Activated CD8-positive, alpha-beta T cell treated with anti-CD3 and anti-CD28 coated beads for 36 hours (primary cell): ENCODE data around the gene C8A. TPM values are rescaled to one million over a fixed set of nuclear protein-coding genes. Genes with fewer than 3 reads are reported as not detected.

Source experiments
- ATAC-seq: fragments of 200-7000 bp; cut with Tn5 transposase; one replicate; pipeline ENCODE4 v1.10.0; 2021; ENCODE audit warnings: mild to moderate bottlenecking, moderate library complexity
- CTCF ChIA-PET: fragments of 350-600 bp; sonication (Branson Sonifier 250); formaldehyde crosslinking; loops from one replicate; lab custom pipeline; 2021; ENCODE audit warnings: antibody characterized with exemption; lab: Charles Lee
- POLR2A ChIA-PET: fragments of 350-600 bp; sonication (Branson Sonifier 250); formaldehyde crosslinking; loops from one replicate; lab custom pipeline; 2021; ENCODE audit warnings: antibody characterized with exemption; lab: Charles Lee
- DNase-seq: peaks from one replicate; pipeline ENCODE4 v3.0.0-alpha.2; 2020
- H3K27ac Mint-ChIP-seq: one replicate; pipeline ENCODE4 v1.8.0; 2021; ENCODE audit warnings: mild to moderate bottlenecking, mixed read lengths
- H3K27me3 Mint-ChIP-seq: one replicate; pipeline ENCODE4 v1.8.0; 2021; ENCODE audit warnings: mixed read lengths
- H3K36me3 Mint-ChIP-seq: one replicate; pipeline ENCODE4 v1.8.0; 2021; ENCODE audit warnings: low read depth, mixed read lengths
- H3K4me1 Mint-ChIP-seq: one replicate; pipeline ENCODE4 v1.8.0; 2021; ENCODE audit warnings: low read depth, mixed read lengths
- H3K4me3 Mint-ChIP-seq: one replicate; pipeline ENCODE4 v1.8.0; 2021; ENCODE audit warnings: mild to moderate bottlenecking, moderate library complexity, mixed read lengths
- H3K9me3 Mint-ChIP-seq: one replicate; pipeline ENCODE4 v1.8.0; 2021; ENCODE audit warnings: mixed read lengths
- intact Hi-C: fragments of 100-400 bp; cut with micrococcal nuclease; formaldehyde crosslinking; loops from one replicate; pipeline ENCODE4 v1.10.0; 2022
- total RNA-seq, 2 experiments: library from RNA; stranded (reverse); gene quantifications; one replicate each; pipeline ENCODE4 v1.2.3, GENCODE V29; 2021
- TF ChIP-seq, protein P1 (sequence below): fragments of 200-600 bp; IDR thresholded peaks from one replicate; pipeline ENCODE4 v1.8.0; 2022; ENCODE audit warnings: antibody characterized with exemption, mild to moderate bottlenecking

Gene C8A
- total RNA-seq, 2 experiments from 2014 or later, result not detected

DNA sequence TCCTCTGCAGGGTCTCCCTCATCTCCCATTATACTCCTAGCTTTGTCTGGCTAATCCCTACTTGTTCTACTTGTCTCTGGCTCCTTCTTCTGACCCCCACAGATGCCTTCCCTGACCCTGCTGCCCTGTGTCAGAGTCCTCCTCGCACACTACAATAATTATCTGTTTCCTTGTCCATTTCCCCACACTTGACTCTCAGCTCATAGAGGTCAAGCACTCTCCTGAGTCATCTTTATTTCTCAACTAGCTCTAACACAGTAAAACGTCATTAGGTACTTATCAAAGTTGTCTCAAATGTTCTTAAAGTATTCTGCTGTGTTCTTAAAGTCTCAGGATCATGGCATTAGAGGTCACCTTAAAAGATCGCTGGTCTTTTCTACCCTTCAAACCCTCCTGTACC, 47.1 kb downstream of the C8A start:
- Mint-ChIP-seq H3K9me3 (no peaks in the 10 kb centered on the region), H3K27me3 (peaks cover 7% of the 10 kb centered on the region), H3K4me1 (no peaks in the 10 kb centered on the region), H3K27ac (no peak overlapping the region), H3K4me3 (no peak overlapping the region), H3K36me3 (no peaks in the 10 kb centered on the region)
- ATAC-seq (no peak), DNase-seq (no peak)
- CTCF ChIA-PET, result no interaction called here
- intact Hi-C loops, result no loop called here
- POLR2A ChIA-PET, result no interaction called here
- TF ChIP-seq, protein P1, sequence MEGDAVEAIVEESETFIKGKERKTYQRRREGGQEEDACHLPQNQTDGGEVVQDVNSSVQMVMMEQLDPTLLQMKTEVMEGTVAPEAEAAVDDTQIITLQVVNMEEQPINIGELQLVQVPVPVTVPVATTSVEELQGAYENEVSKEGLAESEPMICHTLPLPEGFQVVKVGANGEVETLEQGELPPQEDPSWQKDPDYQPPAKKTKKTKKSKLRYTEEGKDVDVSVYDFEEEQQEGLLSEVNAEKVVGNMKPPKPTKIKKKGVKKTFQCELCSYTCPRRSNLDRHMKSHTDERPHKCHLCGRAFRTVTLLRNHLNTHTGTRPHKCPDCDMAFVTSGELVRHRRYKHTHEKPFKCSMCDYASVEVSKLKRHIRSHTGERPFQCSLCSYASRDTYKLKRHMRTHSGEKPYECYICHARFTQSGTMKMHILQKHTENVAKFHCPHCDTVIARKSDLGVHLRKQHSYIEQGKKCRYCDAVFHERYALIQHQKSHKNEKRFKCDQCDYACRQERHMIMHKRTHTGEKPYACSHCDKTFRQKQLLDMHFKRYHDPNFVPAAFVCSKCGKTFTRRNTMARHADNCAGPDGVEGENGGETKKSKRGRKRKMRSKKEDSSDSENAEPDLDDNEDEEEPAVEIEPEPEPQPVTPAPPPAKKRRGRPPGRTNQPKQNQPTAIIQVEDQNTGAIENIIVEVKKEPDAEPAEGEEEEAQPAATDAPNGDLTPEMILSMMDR, result no peak

DNA sequence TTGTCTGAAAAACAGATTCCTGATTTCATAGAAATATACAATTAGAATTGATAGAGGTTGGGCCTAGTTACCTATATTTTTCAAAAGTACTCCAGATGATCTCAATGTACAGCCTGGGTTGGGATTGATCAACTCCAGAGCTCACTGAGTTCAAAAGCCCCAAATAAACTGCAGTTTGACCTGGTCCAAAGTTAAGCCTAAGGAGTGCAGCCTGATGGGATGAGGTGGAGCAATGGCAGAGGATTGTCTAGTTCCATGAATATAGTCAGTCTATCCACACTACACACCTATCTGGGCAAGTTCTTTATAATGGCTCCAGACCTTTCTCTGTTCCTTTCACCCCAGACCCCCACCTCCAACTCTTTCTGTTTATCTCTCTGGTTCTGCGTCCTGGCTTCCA, 49.2 kb downstream of the C8A start:
- no peaks in the 10 kb centered on the region for H3K4me1 Mint-ChIP-seq
- no peaks in the 10 kb centered on the region for H3K36me3 Mint-ChIP-seq
- peaks cover 6% of the 10 kb centered on the region for H3K27me3 Mint-ChIP-seq
- DNase-seq (no peak), ATAC-seq (no peak)
- ChIA-PET CTCF (no interaction called here), POLR2A (no interaction called here)
- no peak overlapping the region for H3K4me3 Mint-ChIP-seq
- H3K9me3 Mint-ChIP-seq, result no peaks in the 10 kb centered on the region
- intact Hi-C loops, result no loop called here
- no peak overlapping the region for H3K27ac Mint-ChIP-seq
- TF ChIP-seq, protein P1, result no peak

DNA sequence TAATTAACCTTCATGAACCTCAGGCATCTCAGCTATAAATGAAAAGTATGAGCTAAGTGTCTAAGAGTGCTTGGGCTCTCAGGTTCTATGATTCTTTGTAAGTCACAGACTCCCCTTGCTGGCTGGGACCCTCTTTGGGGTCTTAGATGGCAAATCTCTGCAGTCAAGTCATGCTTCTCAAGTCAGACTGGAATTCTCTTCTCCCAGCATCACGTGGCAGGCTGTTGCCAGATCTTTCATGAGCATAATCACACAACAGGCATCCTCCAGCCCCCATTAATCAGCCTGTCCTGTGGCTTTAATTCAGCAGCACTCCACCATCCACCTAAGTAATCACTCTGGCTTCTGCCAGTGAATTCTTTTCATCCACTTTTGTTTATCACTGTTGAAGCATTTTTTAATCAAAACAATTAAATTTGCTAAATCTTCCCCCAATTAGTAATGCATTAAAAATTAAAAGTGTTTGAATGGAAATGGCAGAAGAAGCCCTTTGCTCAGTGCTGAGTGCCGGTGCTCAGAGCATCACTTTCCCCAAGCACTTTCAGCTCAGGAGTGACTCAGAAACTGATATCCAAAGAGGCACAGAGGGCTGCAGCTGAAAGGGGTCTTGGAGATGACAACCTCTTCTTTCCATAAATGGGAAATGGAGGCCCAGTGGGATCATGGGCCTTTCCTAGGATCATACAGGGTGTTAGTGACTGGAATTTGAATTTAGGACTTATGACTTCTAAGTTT, 50.2 kb downstream of the C8A start:
- CTCF ChIA-PET, result no interaction called here
- H3K9me3 Mint-ChIP-seq, result no peaks in the 10 kb centered on the region
- H3K4me3 Mint-ChIP-seq, result no peak overlapping the region
- intact Hi-C loops, result no loop called here
- no peak for DNase-seq
- no peak overlapping the region for H3K27ac Mint-ChIP-seq
- POLR2A ChIA-PET, result no interaction called here
- no peaks in the 10 kb centered on the region for H3K36me3 Mint-ChIP-seq
- ATAC-seq, result no peak
- peaks cover 6% of the 10 kb centered on the region for H3K27me3 Mint-ChIP-seq
- H3K4me1 Mint-ChIP-seq, result no peaks in the 10 kb centered on the region
- TF ChIP-seq, protein P1, result no peak

GRCh38 chr1:56905667-56906066, 51.1 kb downstream of the C8A start:
- no peak overlapping the region for H3K4me3 Mint-ChIP-seq
- ChIA-PET POLR2A (no interaction called here), CTCF (no interaction called here)
- no peaks in the 10 kb centered on the region for H3K9me3 Mint-ChIP-seq
- no peak overlapping the region for H3K27ac Mint-ChIP-seq
- H3K27me3 Mint-ChIP-seq, result peaks cover 6% of the 10 kb centered on the region
- no peak for DNase-seq
- TF ChIP-seq, protein P1, result no peak
- H3K36me3 Mint-ChIP-seq, result no peaks in the 10 kb centered on the region
- H3K4me1 Mint-ChIP-seq, result no peaks in the 10 kb centered on the region
- ATAC-seq, result no peak
- intact Hi-C loops, result no loop called here

GRCh38 chr1:56908619-56909221, 54.1 kb downstream of the C8A start:
- POLR2A ChIA-PET, result no interaction called here

More at GRCh38 chr1:56908619-56909221, 54.1 kb downstream of the C8A start:
- ATAC-seq, result no peak
- Mint-ChIP-seq H3K4me3 (no peak overlapping the region), H3K27ac (no peak overlapping the region), H3K4me1 (no peaks in the 10 kb centered on the region), H3K36me3 (no peaks in the 10 kb centered on the region), H3K27me3 (peaks cover 5% of the 10 kb centered on the region), H3K9me3 (no peaks in the 10 kb centered on the region)
- DNase-seq, result no peak
- TF ChIP-seq, protein P1, result no peak
- intact Hi-C loops, result no loop called here
- CTCF ChIA-PET, result no interaction called here
